ENCODE data around the gene UROC1.
A peak's percentile ranks its signal among the peaks of the same experiment; 100 is the strongest.

UROC1 gene

DNA sequence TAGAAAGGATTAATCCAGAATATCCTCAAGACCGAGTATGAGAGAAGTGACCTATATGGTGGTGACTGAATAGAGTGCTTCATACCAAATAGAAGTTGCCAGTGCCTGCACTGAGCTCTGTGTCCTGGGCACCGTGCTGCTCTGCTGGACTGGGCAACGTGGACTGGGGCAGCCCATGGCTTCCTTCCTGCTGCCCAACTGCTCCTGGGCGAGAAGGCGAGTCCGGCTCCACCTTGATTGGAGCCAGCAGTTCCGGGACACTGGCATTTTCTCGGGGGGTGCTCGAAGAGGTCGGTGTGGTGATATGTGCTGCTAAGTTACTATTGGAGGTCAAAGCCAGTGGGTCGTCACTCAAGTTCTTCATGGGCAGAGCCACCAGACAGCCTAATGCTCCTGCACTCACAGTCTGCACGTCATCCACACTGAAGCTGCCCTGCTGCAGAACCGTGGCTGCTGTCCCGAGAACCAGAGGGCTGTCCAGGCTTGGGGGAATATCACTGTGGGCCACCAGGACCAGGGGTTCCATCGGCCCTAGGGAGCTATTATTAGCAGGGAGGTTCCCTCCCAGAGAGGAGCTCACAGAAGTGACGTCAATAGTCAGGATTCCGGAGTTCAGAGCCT, 56.0 kb downstream of the UROC1 start:
- no peak overlapping the region for H3K4me3 Mint-ChIP-seq
- no peak overlapping the region for H3K27ac Mint-ChIP-seq
- peaks cover 12% of the 10 kb centered on the region for H3K4me1 Mint-ChIP-seq
- peaks cover under 1% of the 10 kb centered on the region for H3K36me3 Mint-ChIP-seq
- no peaks in the 10 kb centered on the region for H3K9me3 Mint-ChIP-seq
- no peaks in the 10 kb centered on the region for H3K27me3 Mint-ChIP-seq

DNA sequence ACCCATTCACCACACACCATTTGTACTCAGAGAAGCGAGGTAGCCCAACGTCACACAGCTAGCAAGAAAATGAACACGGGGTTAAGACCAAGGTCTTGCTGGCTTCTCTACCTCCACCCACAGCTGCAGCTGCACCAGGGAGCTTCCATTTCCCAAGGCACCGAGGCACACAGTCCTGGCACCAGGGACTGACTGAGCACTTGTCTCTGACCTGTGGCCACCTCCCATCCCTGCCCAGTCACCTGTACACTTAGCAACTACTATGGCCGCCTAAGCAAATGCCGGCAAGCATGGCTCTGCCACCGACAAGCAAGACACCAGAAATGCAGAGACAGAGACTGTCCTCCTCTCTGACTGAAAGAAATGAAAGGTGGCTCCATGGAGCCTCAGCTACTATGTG, 57.2 kb downstream of the UROC1 start:
- H3K27me3 Mint-ChIP-seq = no peaks in the 10 kb centered on the region
- H3K4me1 Mint-ChIP-seq = peaks cover 13% of the 10 kb centered on the region
- H3K9me3 Mint-ChIP-seq = no peaks in the 10 kb centered on the region
- H3K4me3 Mint-ChIP-seq = no peak overlapping the region
- no peak overlapping the region for H3K27ac Mint-ChIP-seq
- peaks cover 2% of the 10 kb centered on the region for H3K36me3 Mint-ChIP-seq

DNA sequence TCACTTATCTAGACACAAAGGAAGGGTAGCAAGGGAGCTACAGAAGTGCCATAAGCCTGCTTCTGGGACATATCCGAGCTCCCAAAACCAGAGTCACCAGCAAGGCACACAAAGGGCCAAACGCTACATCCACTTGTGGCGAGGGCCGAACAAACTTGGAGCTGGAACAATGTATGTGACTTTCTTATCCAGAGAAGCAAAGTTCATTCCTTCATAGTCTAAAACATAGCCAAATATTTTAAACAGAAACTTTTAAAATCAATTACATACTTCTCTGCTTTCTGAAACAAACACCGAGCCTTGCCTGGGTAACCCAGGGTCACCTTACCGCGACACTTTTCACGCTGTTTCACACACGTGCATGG, 57.8 kb downstream of the UROC1 start:
- Mint-ChIP-seq H3K27me3 (no peaks in the 10 kb centered on the region), H3K9me3 (no peaks in the 10 kb centered on the region), H3K36me3 (peaks cover 2% of the 10 kb centered on the region), H3K27ac (no peak overlapping the region), H3K4me3 (no peak overlapping the region), H3K4me1 (peaks cover 17% of the 10 kb centered on the region)

DNA sequence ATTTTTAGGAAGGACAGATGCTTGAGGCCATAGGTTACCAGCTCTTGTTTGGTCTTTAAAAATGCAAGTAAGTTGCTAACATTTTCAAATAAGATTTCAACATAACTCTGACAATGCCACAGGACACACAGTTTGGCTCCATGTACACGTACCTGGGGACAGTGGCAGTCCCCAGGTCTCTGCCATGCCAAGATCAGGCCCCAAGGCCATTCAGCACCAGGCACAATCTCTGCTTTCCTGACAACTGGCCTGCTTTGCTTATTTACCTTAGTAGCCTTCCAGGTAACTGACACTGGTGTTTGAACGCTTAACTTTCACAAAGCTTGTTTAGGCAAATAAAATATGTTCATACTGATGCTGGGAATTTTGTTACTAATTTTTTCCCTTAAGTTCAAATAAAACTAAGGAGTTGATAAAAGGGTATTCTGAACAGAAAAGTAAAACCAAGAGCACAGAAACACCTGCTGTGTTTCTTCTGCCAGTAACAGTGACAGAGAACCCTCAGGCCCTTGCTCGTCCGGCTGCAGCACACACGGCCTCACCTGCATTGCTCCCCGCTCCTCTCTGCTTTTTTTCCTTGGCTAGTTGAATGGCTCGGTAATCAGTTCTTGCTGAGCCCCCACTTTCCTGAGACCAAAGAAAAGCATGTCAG, 58.3 kb downstream of the UROC1 start:
- Mint-ChIP-seq H3K9me3 (no peaks in the 10 kb centered on the region), H3K27me3 (no peaks in the 10 kb centered on the region), H3K4me1 (peaks cover 22% of the 10 kb centered on the region), H3K4me3 (no peak overlapping the region), H3K27ac (peak overlapping the region; percentile 23), H3K36me3 (peaks cover 4% of the 10 kb centered on the region)

DNA sequence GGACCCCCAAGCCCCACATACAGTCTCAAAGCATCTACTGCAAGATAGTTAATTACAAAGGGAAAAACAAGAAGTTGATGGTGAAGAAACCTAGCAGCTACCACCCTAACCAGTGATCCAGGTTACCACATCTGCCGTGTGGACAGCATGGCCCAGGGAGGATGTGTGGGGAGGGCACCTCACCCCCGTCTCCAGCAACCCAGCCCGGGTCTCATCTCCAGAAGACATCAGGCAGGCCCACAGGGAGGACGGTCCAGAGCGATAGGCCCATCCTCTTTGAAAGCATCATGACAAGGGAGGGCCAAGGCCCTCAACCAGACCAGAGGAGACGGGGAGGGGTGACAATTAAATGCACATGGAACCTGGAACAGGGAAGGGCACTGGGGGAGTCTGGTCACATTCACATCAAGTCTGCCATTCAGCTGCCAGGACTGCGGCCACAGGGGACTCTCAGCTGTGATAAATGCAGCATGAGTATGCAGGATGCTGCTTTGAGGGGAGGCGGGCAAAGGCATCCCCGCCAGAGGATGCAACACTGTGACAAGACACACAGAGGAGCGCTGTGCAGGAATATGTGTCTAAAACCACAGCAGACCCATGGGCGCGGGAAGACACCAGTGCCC, 60.7 kb downstream of the UROC1 start:
- H3K36me3 Mint-ChIP-seq = peaks cover 4% of the 10 kb centered on the region
- H3K4me1 Mint-ChIP-seq = peaks cover 22% of the 10 kb centered on the region
- no peaks in the 10 kb centered on the region for H3K9me3 Mint-ChIP-seq
- H3K4me3 Mint-ChIP-seq = no peak overlapping the region
- no peak overlapping the region for H3K27ac Mint-ChIP-seq
- no peaks in the 10 kb centered on the region for H3K27me3 Mint-ChIP-seq

DNA sequence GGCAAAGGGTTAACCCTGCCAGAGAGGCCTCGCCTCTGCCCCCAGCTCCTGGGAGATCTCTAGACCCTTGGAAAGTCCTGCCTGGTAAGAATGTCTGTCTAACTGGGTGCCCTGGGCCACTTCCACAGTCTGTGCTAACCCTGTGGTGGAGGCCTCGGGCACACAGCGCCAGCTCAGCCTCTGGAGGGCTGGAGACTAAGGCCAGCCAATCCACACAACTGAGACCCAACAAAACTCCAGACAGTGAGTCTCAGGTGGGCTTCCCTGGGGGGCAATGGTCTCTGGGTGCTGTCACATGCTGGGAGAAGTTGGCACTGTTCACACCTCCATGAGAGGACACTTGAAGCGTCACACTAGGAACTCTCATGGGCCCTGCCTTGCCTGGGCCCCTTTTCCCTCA, 61.4 kb downstream of the UROC1 start:
- Mint-ChIP-seq H3K4me3 (no peak overlapping the region), H3K36me3 (peaks cover 8% of the 10 kb centered on the region), H3K9me3 (no peaks in the 10 kb centered on the region), H3K4me1 (peaks cover 22% of the 10 kb centered on the region), H3K27me3 (no peaks in the 10 kb centered on the region), H3K27ac (no peak overlapping the region)

DNA sequence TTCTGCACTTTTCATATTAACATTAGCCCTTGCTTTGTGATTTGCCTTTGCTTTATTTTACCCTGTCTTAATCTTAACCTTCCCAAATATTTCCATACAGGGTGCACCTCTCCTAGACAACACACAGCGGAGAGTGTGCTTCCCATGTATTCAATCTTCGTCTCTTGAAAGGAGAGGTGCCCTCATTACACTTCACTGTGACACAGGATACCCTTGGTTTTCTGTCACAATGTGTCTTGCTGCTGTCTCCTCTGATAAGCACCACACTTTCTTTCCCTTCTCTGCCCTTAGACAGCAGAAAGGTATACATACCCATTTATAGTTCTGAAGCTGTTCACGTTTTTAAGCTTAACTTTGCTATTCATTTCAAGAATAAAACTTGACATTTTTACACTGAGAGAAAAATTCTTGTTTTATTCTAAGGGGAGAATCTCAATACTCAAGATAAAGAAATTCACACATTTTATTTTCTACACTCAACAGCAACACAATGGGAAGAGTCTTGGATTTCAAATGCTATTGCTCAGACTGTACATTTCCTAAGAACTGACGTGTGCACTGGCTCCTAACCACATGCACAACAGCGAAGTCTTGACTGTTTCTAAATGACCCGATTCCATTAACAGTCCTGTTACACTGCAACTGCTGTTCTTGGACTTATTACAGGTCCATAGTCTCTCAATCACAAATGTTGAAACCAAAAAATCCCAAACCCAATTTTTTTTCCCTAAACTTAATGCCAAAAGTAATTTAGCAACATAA, 63.0 kb downstream of the UROC1 start:
- peaks cover 22% of the 10 kb centered on the region for H3K4me1 Mint-ChIP-seq
- no peak overlapping the region for H3K27ac Mint-ChIP-seq
- no peak overlapping the region for H3K4me3 Mint-ChIP-seq
- H3K27me3 Mint-ChIP-seq = no peaks in the 10 kb centered on the region
- H3K36me3 Mint-ChIP-seq = peaks cover 8% of the 10 kb centered on the region
- H3K9me3 Mint-ChIP-seq = no peaks in the 10 kb centered on the region

DNA sequence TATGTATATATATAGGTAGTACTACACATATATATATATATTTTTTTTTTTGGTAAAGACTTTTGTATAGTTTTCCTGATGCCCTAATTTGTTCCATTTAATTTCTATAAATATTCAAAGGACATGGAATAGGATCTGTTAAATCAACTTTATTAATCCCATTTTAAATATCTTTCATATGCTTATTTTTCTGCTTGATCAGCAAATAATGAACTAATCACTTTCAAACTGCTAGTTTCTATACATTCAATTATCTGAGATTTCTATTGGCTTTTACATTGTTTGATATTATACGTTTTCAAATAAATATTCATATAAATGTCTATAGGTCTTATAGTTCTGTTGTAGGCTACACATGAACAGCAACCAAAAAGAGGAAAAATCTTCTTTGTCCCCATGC, 63.5 kb downstream of the UROC1 start:
- Mint-ChIP-seq H3K4me1 (peaks cover 22% of the 10 kb centered on the region), H3K9me3 (no peaks in the 10 kb centered on the region), H3K27ac (no peak overlapping the region), H3K27me3 (no peaks in the 10 kb centered on the region), H3K4me3 (no peak overlapping the region), H3K36me3 (peaks cover 8% of the 10 kb centered on the region)

DNA sequence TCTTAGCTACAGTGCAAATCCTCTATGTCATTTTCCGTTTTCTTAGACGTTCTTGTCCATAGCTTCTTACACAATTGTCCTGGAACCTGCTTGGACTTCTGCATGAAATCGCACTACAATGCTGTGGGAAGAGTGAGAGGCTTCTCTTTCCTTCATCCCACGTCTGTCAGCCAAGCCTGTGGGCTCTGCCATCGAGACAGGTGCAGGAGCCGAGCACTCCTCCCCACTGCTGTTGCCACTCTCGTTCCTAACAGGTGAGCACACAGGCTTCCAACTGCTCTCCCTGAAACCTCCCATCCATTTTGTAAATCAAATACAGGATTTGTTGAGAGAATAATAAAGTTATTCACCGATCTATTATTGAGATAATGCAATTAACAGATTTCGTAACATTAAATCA, 65.4 kb downstream of the UROC1 start:
- no peaks in the 10 kb centered on the region for H3K9me3 Mint-ChIP-seq
- peaks cover 8% of the 10 kb centered on the region for H3K36me3 Mint-ChIP-seq
- H3K27me3 Mint-ChIP-seq = no peaks in the 10 kb centered on the region
- peaks cover 18% of the 10 kb centered on the region for H3K4me1 Mint-ChIP-seq
- H3K27ac Mint-ChIP-seq = no peak overlapping the region
- no peak overlapping the region for H3K4me3 Mint-ChIP-seq

DNA sequence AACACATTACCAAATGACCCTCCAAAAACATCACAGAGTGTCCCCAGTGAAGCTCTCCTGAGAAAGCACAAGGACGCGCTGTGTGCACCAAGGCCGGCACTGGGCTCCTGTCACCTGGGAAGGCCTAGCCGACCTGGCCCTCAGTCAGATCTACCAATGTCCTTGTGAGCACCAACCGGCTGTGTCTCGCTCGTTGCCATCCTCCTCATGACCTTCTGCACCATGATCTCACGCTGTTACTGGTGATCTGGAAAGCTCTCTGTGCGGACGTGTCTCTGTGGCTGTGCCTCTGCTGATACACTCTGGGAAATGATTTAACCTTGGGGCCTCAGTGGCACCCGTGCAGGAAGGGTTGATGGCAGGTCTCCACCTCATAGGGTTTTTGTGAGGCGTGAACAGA, 66.1 kb downstream of the UROC1 start:
- no peak overlapping the region for H3K4me3 Mint-ChIP-seq
- H3K4me1 Mint-ChIP-seq = peaks cover 15% of the 10 kb centered on the region
- no peaks in the 10 kb centered on the region for H3K9me3 Mint-ChIP-seq
- no peak overlapping the region for H3K27ac Mint-ChIP-seq
- H3K27me3 Mint-ChIP-seq = no peaks in the 10 kb centered on the region
- peaks cover 7% of the 10 kb centered on the region for H3K36me3 Mint-ChIP-seq

DNA sequence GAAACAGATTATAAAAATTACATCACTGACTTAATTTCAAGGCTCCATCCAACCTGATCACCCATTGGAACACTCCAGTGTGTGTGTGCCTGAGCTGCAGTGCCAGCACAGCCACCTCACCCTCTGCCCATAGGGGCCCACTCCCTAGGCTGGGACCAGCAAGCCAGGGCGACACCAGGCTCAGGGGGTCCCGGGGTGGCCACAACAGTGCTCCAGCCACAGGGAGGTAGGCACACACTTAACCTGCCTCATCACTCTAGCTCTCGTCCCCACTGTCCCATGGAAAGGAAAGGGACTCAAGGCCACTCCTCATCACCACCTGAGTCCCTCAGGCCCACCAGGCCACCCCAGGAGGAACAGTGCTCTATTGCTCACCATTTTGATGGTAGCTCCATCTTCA, 66.8 kb downstream of the UROC1 start:
- Mint-ChIP-seq H3K27me3 (no peaks in the 10 kb centered on the region), H3K36me3 (peaks cover 6% of the 10 kb centered on the region), H3K4me3 (no peak overlapping the region), H3K4me1 (peaks cover 14% of the 10 kb centered on the region), H3K27ac (peak overlapping the region; percentile 23), H3K9me3 (no peaks in the 10 kb centered on the region)

DNA sequence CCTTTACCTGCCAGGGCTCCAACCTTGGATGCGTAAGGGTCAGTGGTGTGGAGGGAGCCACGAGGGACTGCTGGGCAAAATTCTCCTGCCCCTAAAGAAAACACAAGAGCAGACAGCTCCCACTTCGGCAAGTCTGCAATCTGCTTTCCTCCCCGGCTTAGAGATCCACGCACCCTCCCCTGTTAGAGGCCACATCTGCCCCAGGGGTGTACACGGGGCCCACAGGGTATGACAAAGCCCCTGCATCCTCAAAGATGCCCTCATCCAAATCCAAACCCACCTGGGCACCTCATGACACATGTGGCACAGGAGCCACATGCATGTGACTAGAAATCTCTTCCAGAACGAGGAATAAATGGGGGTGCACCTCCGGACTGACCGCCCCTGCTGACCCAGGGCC, 67.4 kb downstream of the UROC1 start:
- Mint-ChIP-seq H3K4me1 (peaks cover 11% of the 10 kb centered on the region), H3K36me3 (peaks cover 6% of the 10 kb centered on the region), H3K4me3 (no peak overlapping the region), H3K27me3 (no peaks in the 10 kb centered on the region), H3K9me3 (no peaks in the 10 kb centered on the region), H3K27ac (no peak overlapping the region)

DNA sequence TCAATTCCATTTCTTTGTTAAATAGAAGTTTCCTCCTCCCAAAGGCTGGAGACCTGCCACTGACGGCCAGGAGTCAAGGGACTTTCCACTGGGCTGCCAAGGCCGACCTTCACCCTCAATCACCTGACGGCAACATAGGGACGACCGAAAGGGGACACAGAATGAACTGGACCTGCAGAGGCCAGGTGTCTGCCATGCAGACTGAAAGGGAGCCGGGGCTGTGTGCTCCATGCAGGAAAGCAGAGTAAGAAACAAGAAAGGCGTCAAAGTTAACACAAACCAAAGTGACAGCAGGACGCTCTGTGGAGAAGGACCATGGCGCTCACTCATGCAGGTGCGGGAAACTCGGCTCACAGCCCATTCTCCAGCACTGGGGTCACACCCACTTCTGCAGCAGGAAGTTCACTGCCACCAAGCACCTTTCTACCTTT, 67.9 kb downstream of the UROC1 start:
- peaks cover 8% of the 10 kb centered on the region for H3K4me1 Mint-ChIP-seq
- H3K27ac Mint-ChIP-seq = no peak overlapping the region
- H3K36me3 Mint-ChIP-seq = peaks cover 5% of the 10 kb centered on the region
- H3K27me3 Mint-ChIP-seq = no peaks in the 10 kb centered on the region
- no peaks in the 10 kb centered on the region for H3K9me3 Mint-ChIP-seq
- no peak overlapping the region for H3K4me3 Mint-ChIP-seq

DNA sequence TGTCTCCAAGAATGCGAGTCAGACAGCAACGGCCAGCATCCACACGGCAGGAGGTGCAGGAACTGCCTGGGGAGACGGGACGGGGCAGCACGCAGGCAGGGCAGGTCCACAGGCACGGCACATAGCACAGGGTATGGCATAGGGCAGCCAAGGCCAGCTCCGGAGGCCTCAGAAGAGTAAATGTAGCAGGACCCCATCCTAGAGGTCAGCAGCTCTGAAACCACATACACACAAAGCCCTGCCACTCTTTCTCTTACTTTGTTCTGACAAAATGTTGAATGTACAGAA, 68.7 kb downstream of the UROC1 start:
- Mint-ChIP-seq H3K4me3 (no peak overlapping the region), H3K27ac (no peak overlapping the region), H3K9me3 (no peaks in the 10 kb centered on the region), H3K27me3 (no peaks in the 10 kb centered on the region), H3K4me1 (peaks cover 4% of the 10 kb centered on the region), H3K36me3 (peaks cover 4% of the 10 kb centered on the region)

DNA sequence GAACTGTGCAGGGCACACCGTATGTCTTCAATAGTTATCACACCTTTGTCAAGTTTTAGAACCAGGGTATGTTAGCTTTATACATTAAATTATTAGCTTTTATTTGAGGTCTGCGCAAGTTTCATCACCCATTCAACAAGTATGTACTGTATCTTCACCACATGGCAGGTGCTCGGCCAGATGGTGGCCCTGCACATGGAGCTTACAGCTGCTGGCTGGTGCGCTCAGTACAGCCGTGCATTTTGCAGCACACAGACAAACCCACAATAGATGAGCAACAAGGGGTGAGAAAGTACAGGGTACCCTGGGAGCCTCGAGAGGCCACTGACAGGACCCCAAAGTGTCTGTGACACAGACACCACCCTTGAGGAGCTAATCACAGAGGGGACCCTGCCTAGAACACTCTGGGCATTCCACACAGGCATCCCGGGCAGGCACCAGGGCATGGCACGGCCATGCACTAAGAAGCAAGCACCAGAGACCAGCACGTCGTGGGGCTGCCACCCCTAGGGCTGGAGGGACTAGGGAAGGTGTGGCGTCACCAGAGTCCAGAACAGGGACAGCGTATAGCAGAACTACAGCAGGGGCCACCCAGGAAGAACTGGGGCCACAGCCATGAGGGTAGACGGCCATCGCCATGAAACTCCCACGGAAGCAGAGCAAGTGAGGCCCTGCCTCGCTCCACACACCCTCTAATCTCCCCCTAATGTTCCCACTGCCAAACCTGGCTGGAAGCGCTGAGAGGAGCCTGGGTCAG, 69.3 kb downstream of the UROC1 start:
- Mint-ChIP-seq H3K4me1 (peaks cover 4% of the 10 kb centered on the region), H3K4me3 (no peak overlapping the region), H3K27me3 (no peaks in the 10 kb centered on the region), H3K36me3 (peaks cover 4% of the 10 kb centered on the region), H3K9me3 (no peaks in the 10 kb centered on the region), H3K27ac (no peak overlapping the region)
